ENCODE data around the gene DYNLT3. TPM values are rescaled to one million over a fixed set of nuclear protein-coding genes. Genes with fewer than 3 reads are reported as not detected.

The DYNLT3 gene
- total RNA-seq, 1 donor from 2014 or later: 28.4 TPM

DNA sequence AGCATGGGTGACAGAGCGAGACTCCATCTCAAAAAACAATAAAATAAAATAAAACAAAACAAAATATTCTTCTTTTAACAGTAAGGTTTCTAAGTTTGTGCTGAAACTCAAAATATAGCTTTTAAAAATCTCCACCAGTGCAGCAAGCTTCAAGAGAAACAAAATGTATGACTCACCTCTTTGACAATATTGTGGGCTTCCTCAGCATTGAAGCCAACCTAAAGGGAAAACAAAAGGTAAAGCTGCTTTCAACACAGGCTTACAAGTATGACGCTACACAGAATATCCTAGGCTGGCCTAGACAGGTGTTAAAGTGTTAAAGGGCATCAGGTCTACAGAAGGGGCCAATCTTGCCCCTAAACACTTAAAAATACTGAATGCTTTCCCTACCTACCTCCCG is 1.2 kb downstream of the DYNLT3 start:
- DNase-seq (ENCODE audit: extremely low read depth, low read depth, low spot score): no peak

DNA sequence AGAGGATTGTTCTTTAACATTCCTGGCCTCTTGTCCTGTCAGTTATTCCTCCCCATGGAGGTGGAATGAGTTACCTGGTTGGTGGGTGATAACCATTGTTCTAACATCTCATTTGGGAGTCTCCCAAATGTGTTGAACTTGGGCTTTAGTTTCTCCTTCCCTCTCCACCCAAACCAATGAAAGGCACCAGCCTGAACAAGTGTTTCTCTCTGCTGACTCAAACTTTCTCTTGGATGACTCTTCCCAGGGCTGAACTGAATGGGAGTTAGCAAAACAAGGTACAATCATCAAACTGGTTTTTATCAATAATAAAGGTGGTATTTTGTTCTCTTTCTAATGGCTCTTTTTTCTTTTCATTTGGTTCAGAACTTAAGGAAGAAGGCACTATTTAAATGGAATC is 2.7 kb downstream of the DYNLT3 start:
- no peak for DNase-seq (ENCODE audit: extremely low read depth, low read depth, low spot score)

DNA sequence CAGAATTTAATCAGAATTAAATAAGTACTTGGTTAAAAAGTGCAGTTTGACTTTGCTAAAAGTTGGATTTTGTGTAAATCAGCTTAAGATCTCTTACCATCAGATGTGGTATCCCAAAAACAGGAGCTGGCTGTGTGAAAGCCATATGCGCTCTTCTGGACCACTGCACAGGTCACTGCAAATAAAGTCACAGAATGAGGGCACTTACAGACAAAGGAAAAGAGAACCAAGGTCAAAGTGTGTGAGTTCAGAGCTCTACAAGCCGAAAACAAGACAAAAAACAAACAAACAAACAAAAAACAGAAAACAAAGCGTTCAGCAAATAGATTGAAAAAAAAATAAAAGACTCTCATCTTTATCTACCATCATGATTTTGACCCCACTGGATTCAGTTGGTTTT is 6.4 kb downstream of the DYNLT3 start:
- no peak for DNase-seq (ENCODE audit: extremely low read depth, low read depth, low spot score)

DNA sequence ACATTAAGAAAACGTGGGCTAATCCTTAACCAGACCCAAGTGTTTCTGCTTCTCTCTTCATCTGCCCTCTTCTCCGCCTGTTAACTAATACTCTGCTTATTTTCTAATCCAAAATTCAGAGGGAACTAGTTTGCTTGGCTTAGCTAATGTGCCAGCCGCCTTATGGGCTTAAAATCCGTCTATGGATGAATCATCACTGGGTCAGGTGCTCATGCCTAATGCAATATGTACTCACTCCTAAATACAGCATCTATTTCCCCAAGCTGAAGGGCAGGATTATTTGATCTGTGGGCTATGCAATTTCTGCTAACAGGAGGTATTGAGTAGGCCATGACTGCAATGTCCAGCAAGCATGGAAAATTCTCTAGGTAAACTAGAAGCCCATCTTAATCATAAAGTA is 12.4 kb downstream of the DYNLT3 start:
- DNase-seq (ENCODE audit: extremely low read depth, low read depth, low spot score): no peak

DNA sequence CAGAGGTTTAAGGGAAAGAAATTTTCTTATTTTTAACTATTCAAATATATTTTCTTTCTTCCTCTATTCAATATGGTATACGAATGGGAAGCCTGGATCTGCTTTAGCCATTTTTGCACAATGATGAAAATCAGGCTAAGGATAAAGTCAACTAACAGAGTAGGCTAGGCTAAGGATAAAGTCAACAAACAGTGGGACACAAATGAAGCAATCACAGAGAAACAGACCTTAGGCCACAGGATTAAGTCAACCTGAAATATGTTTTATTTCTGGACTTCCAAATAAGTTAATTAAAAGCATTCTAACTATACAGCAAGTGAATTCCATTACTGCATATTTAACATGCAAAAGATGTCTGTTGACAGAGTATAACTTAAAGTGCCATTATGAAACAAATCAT is 17.0 kb downstream of the DYNLT3 start:
- DNase-seq (ENCODE audit: extremely low read depth, low read depth, low spot score): no peak

DNA sequence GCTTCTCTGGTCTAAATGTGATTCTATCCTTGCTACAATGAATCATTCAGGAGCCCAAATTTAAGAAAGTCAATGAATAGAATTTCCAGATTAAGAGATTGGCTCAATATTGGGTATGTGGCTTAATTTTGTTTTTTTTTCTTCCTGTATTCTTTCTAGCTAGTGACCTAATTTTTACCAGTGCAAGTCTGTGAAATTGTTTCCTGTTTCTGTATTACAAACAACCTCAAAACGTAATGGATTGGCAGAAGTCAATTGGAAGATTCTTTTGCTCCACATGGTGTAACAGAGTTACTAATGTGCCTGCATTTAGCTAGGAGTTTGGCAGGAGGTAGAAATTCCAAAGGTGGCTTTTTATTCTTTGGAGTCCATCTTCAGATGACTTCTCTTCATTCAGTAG is 17.6 kb downstream of the DYNLT3 start:
- DNase-seq (ENCODE audit: extremely low read depth, low read depth, low spot score): no peak

DNA sequence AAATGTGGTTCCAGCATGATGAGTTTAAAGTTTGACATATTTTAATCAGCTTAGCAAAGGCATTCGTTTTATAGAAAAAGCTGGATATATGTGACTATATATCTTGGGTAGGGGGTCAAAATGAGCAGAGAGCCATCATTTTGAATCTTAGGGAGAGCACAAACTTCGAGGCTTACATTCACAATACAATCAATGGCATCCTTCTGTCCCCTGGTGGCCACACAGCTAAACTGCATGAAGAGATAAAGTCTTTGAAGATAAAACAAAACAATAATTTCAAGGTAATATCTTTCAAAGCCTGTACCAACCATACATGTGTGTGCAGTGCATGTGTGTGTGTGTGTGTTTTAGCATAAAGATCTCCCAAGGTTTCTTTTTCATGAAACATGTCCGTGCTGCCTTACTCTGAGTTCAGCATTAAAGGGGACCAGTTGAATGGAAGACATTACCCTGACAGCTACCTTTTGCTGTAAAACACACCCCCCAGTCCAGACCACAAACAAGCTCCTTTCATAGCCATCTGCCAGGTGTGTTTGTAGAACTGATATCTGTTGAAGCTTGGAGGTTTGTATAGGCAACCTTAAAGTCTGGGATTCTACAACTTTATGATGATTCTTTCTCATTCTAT is 22.0 kb downstream of the DYNLT3 start:
- DNase-seq (ENCODE audit: extremely low read depth, low read depth, low spot score): no peak

DNA sequence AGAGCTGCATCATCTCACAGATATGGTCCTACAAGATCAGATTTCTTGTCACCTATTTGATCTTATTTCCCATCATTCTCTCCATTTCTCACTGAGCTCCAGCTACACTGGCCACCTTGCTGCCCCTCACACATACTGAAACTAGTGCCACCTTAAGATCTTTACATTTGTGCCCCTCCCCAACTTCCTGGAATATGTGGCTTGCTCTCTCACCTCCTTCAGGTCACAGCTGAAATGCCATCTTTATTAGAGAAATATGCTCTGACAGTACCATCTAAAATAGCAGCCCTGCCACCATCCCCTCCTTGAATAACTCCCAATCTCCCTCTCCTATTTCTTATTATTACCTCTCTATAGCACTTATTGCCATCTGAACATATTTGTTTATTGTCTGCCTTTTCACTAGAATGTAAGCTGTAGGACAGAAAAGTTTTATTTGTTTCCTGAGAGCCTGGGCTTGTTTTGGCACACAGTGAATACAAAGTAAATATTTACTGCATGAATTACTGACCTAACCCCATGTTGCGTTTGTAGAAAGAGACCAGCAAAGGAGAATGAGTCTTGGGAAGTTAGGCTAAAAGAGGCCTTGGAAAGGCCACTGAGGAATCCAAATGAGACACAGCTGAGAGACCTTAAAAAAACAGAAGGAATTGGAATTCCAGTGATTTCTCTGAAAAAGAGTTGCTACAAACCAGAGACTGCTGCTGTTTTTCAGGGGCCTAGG is 22.7 kb downstream of the DYNLT3 start:
- no peak for DNase-seq (ENCODE audit: extremely low read depth, low read depth, low spot score)

DNA sequence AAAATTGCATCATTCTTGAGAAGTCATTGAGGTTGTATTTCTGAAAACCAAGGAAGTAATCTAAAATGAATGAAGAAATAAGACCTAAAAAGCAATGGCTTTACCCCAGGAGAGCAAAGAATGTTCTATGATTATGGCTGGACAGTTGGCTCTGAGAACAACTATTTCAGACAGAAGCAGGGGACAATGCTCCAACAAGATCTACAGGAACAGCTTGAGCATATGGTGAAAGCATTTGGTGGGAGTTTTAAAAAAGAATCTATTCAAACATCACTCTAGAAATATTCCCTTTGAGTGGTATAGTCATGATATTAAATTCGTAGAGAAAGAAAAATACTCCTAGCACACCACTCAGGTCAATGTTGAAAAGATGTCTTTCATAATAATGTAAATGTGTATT is 26.7 kb downstream of the DYNLT3 start:
- no peak for DNase-seq (ENCODE audit: extremely low read depth, low read depth, low spot score)

DNA sequence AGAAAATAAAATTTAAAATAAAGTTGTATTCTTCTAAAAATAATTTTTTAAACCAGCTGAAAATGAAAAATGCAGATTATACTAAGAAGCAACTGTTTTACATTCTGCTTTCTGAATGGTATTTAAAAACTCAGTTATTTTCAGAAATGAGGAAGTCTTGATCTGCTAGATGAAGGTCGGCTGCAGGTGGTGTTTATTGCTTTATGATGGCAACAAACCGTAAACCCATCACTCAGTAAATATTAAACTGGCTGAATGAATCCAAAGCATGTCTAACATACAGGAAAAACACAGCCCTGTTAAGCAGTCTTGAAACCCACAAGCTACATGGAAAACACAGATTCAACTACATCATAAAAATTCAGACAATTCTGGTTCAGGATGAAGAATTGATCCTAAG is 29.3 kb downstream of the DYNLT3 start:
- DNase-seq (ENCODE audit: extremely low read depth, low read depth, low spot score): no peak

DNA sequence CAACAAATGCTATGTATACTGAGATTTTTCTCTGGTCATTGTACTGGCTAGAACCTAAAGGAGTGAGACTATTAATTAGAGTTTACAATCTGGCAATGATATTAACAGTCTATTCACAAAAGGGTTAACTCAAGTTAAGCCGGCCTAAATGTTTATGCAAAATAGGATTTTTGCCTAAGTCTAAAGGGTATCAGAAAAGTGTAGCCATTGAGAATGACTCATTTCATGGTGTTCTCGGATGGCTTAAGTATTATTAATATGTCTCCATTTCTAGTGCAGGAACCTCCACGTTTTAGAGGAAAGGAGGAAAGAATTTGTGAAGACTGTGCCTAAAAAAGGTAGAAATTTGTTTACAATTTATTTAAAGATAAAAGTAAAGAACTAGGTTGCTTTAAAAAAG is 29.8 kb downstream of the DYNLT3 start:
- no peak for DNase-seq (ENCODE audit: extremely low read depth, low read depth, low spot score)

DNA sequence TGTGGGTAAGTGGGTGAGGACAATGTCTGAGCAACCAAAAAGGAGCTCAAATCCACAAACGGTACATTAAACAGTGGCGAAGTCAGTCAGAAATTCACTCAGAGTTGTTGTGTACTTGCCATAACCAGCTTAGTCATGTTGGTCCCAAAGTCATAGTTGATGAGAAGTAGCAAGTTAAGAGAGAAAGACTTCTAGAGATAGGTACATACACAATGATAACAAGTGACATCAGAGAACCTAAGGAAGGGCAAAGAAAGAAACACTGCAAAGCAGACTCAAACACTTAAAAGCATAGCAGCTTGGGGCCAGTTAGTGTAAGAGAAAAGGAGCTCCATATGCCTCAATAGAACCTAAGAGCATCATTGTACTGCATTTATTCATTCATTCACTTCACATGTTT is 30.2 kb downstream of the DYNLT3 start:
- no peak for DNase-seq (ENCODE audit: extremely low read depth, low read depth, low spot score)

DNA sequence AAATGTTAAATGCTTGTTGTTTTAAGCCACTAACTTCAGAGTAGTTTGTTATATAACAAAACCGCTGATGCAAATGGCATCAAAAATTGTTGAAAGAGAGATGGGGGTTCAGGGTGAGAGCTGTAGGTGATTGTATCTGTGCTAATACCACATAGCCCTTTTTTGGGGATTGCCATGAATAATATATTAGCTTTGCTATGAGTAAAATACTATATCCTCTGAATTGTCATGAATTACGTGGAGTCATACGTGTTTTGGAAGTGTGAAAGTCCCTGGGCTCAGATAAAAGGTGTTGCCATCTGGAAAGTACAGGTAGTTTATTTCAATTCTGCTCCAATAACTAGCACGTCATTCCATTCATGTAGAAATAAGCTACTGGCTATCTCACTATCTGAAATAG is 30.6 kb downstream of the DYNLT3 start:
- no peak for DNase-seq (ENCODE audit: extremely low read depth, low read depth, low spot score)

DNA sequence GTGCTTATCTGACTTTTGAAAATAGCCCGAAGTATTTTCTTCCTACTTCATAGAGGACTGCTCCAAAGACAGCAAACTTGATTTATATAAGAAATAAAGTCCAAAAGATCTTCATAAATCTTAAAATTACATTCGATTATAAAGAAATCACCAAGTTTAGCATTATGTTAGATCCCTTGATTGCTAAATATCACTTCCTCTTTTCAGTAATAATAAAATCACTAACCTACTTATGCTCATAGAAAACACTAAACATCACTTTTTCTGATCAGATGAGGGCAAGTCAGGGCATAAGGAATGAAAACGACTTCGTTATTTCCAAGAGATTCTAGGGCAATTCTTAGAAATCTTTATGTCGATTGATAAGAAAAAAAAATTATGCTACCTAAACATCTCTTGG is 32.0 kb downstream of the DYNLT3 start:
- DNase-seq (ENCODE audit: extremely low read depth, low read depth, low spot score): no peak

DNA sequence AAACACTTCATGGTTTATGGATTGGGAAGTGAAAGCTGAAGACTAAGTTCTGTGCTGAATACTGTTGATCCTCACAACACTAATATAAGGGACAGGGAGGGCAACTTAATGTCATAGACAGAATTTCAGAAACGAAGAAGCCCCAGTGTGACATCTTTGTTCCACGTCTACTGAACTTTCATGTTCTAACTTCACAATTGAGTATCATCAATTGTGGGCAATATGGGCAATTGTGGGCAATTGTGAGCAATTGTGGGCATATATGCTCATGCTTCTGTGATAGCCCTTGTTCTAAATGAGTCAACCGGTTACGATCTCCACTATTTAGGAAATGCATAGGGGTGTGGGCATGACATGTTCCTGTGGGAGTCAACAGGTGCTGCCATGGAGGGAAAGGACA is 33.8 kb downstream of the DYNLT3 start:
- no peak for DNase-seq (ENCODE audit: extremely low read depth, low read depth, low spot score)

DNA sequence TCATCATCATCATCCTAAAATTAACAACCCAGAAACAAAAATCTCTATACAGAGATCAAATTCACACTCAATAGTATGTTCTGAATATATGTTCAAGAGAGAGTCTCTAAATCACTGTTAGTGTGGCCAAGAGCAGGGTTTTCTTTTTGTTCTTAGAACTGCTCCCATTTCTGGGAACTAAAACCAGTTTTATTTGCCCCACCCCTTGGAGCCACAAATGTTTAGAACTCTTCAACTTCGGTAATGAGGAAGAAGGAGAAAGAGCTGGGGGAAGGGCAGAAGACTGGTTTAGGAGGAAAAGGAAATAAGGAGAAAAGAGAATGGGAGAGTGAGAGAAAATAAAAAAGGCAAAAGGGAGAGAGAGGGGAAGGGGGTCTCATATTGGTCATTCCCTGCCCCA is 35.3 kb downstream of the DYNLT3 start:
- no peak for DNase-seq (ENCODE audit: extremely low read depth, low read depth, low spot score)

DNA sequence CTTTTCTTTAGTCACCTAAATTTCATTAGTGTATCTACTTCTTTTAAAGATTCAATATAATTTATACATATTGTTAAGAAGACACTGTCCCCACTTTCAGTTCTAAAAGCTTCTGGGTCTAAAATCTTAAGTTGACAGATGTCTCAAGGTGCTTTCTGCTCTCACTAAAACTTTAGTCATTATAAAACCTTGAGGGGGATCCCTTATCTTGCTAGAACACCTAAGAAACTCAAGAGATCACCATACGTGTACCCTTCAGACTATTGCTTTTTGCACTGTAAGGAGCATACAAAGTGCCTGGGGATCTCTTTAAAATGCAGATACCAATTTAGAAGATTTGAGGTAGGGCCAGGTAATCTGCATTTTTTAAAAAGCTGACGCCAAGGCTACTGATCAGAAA is 37.4 kb downstream of the DYNLT3 start:
- DNase-seq (ENCODE audit: extremely low read depth, low read depth, low spot score): no peak

DNA sequence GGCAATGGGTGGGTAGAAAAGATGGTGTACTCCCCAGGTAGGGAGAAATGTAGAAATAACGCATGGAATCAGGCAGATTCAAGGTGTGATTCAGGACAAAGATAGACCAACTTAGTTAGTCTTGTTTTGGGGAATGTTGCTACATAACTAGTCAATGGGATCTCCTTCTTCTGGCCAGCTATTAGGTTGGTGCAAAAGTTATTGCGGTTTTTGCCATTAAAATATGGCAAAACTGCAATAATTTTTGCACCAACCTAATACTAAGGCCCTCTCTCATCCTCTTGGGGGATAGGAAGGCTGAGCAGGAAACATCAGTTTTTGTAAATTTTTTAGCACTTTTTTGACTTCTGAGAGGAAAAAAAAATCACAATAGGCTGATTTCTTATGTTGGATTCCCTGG is 44.3 kb downstream of the DYNLT3 start:
- no peak for DNase-seq (ENCODE audit: extremely low read depth, low read depth, low spot score)

DNA sequence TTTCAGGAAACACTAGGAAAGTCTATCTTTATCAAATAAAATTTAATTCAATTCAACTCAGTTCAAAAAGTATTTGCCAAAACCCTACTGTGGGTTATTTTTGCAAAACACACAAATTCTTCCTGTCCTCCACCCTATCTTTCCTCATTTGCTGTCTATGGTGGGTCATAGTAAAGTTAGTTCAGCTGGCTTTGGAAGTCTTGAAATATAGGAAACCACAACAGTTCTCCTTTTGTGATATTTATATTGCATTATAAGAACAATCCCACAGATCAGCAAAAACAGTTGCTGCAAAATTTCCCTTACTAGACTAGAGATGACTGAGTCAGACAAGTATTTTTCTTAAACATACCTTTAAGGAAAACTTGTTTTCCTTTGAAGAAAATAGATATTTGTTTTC is 45.3 kb downstream of the DYNLT3 start:
- DNase-seq (ENCODE audit: extremely low read depth, low read depth, low spot score): no peak

DNA sequence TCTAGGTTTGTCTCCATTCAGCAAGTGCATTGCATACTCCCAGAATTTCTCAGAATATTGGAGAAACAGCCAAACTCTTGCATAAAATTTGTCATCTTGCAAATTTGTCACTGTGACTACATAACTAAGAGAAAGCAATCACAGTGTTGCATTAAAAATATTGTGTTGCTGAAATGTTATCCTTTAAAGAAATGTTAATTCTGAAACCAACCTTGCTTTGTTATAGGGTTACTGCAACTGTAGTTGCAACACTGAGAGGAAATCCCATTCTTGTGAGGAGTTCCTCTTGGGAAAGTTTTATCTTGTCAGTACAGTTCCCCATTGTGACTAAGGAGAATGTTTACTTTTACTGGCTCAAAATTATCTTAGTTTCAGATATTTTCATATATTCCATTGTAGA is 46.7 kb downstream of the DYNLT3 start:
- no peak for DNase-seq (ENCODE audit: extremely low read depth, low read depth, low spot score)

DNA sequence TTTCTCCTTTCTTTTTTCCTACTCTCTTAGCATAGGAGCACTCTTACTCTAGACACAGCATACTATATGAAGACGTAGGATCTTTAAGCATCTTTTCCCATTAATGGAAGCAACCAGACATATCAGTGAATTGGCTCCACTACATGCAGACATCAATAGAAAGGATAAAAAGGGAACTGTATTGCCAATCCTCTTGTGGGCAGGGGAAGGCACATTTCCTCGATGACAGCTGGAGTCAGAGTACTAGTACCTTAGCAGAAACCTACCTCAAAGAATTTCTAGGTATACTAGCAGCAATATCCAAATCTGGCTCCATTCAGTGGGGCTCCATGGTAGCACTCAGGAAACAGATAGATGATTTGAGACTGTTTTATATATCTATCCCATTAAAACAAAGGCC is 47.4 kb downstream of the DYNLT3 start:
- DNase-seq (ENCODE audit: extremely low read depth, low read depth, low spot score): no peak

DNA sequence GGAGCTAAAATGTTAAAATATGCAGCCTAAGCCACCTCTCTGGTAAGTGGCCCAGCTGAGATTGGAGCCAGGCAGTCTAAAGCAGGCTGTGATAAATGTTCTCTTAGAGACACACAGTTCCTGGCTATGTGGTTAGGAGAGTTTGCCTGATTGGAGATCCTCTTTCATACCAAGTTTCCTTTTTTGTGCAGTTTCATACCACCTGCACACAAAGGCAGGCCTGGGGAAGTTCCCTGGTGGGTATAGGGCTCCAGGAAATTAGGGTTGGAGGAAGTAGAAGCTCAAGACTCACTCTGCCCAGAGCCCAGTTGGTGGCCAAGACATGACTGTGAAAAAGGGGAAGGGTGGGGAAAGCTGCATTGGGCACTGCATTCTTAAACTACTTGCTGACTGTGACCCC is 50.6 kb downstream of the DYNLT3 start:
- DNase-seq (ENCODE audit: extremely low read depth, low read depth, low spot score): no peak

DNA sequence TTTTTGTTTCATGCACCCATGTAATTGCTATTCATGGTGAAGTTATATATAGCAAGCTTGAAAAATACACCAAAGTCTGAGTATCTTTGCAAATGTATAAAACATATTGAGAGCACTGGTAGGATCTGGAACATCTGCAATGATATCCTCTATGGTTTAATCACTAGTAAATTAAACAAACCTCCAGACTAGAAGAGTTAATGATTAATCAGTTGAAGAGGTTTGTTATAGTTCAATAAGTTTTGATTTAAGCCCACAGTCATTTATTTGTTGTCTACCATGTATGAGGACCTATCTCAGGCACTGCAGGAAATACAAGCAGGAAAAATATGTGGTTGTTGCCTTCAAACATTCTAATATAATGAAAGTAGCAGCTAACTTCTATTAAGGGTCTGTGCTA is 51.1 kb downstream of the DYNLT3 start:
- DNase-seq (ENCODE audit: extremely low read depth, low read depth, low spot score): no peak

Data from glomerular endothelial cell (primary cell).